Thyroid gland (tissue), 4 donors: ENCODE data around the gene CXorf49.
"Not testable (repeated sequence)": the region's sequence is repeated elsewhere in the genome, so short reads cannot be mapped to it uniquely, and the experiment has no call there.

ENCODE experiments used
- CTCF ChIP-seq, 6 experiments: fragments of 200-600 bp in 3 of 6; fragments of 450-650 bp in 3 of 6; sonication (generic) in 3 of 6; IDR thresholded peaks; one replicate each; pipeline ENCODE4 v1.5.1; 2016 to 2019; ENCODE audit warnings: antibody characterized with exemption in 6 of 6, mild to moderate bottlenecking in 2 of 6, inconsistent platforms in 1 of 6, moderate library complexity in 1 of 6
- POLR2A ChIP-seq, 2 donors: fragments of 450-650 bp; IDR thresholded peaks; one replicate each; pipeline ENCODE4 v1.6.1; 2017; ENCODE audit warnings: antibody characterized with exemption in 2 of 2, mild to moderate bottlenecking in 2 of 2, moderate library complexity in 1 of 2

DNA sequence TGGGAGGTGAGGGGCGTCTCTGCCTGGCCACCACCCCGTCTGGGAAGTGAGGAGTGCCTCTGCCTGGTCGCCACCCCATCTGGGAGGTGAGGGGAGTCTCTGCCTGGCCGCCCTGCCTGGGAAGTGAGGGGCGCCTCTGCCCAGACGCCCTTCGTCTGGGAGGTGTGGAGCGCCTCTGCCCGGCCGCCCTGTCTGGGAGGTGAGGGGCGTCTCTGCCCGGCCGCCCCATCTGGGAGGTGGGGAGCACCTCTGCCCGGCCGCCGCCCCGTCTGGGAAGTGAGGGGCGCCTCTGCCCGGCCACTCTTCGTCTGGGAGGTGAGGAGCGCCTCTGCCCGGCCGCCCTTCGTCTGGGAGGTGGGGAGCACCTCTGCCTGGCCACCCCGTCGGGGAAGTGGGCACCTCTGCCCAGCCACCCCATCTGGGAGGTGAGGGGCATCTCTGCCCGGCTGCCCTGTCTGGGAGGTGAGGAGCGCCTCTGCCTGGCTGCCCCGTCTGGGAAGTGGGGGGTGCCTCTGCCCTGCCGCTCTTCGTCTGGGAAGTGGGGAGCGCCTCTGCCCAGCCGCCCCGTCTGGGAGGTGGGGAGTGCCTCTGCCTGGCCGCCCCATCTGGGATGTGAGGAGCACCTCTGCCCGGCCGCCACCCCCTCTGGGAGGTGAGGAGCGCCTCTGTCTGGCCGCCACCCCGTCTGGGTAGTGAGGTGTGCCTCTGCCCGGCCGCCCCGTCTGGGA, 41.9 kb downstream of the CXorf49 start:
- TF ChIP-seq CTCF, POLR2A (IDR thresholded peaks at IDR 0.05): not testable (repeated sequence)
